Prostate gland (tissue), 2 donors: ENCODE results near the gene TIMP2. TPM values are rescaled to one million over a fixed set of nuclear protein-coding genes. Genes with fewer than 3 reads are reported as not detected.
"Not testable (repeated sequence)": the region's sequence is repeated elsewhere in the genome, so short reads cannot be mapped to it uniquely, and the experiment has no call there.

Experiments
- DNase-seq: peaks from one replicate; pipeline ENCODE4 v3.0.0-alpha.2; 2019; ENCODE audit warnings: low spot score
- H3K27ac ChIP-seq, 2 donors: fragments of 200-600 bp; sonication (generic); 2 replicates each; pipeline ENCODE4 v1.5.1; 2017 to 2019
- H3K27me3 ChIP-seq: fragments of 200-600 bp; sonication (generic); replicated peaks from 2 replicates; pipeline ENCODE4 v1.5.1; 2019; ENCODE audit not compliant: insufficient read depth
- H3K36me3 ChIP-seq, 2 donors: fragments of 200-600 bp; sonication (generic); 1 replicate in 1 of 2; 2 replicates in 1 of 2; pipeline versions ENCODE4 v1.5.1 to v1.8.1; 2017 to 2019
- H3K4me1 ChIP-seq: fragments of 200-600 bp; sonication (generic); replicated peaks from 2 replicates; pipeline ENCODE4 v1.5.1; 2019
- H3K4me3 ChIP-seq, 2 donors: fragments of 200-600 bp; sonication (generic); 2 replicates each; pipeline ENCODE4 v1.5.1; 2017 to 2019
- H3K9me3 ChIP-seq: fragments of 200-600 bp; sonication (generic); 2 replicates; pipeline ENCODE4 v1.5.1; 2017
- POLR2A ChIP-seq: fragments of 450-650 bp; IDR thresholded peaks from one replicate; pipeline ENCODE4 v1.6.1; 2016; ENCODE audit warnings: antibody characterized with exemption, mild to moderate bottlenecking
- POLR2AphosphoS5 ChIP-seq: sonication (generic); formaldehyde crosslinking; IDR thresholded peaks from one replicate; pipeline ENCODE4 v1.6.1; 2017; ENCODE audit warnings: antibody characterized with exemption
- WGBS: methylation state at CpG from one replicate; pipeline ENCODE4 v1.1.5; 2018; 5-methylcytosine and 5-hydroxymethylcytosine counted together
- intact Hi-C: fragments of 100-400 bp; cut with DNase I; formaldehyde crosslinking; loops from one replicate; pipeline ENCODE4 v1.14.2; 2022
- total RNA-seq, 2 donors: library from RNA; depleted of rRNA; stranded (reverse); fragments of >200 nt; gene quantifications; one replicate each; pipeline ENCODE4 v1.1.0, GENCODE V29; 2016
- TF ChIP-seq, protein P1 (sequence below), 4 experiments: fragments of 200-600 bp in 2 of 4; fragments of 450-650 bp in 2 of 4; sonication (generic) in 2 of 4; IDR thresholded peaks; 1 replicate in 3 of 4; 2 replicates in 1 of 4; pipeline ENCODE4 v1.5.1; 2016 to 2019; ENCODE audit warnings: antibody characterized with exemption in 4 of 4, mild to moderate bottlenecking in 2 of 4, moderate library complexity in 2 of 4

Gene TIMP2
- total RNA-seq, 2 donors from 2014 or later: 54.5 to 500 TPM

DNA sequence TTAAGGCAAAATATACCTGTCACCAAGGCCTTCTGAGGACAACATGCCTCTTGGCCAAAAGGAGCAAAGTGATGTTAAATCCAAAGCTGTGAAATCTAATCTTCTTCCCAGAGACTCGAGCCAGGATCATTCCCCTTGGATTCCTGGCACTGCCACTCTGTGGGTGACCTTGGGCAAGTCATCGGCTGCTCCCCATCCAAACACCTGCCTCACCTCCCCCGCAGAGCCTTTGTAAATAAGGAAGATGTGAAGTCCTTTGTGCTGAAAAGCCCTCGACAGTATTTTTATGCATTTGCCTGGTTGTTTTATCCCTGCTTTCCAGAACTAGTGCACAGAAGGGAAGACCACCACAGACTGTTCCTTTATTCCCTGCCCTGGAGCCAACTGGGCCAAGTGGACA is 16.8 kb downstream of the TIMP2 start:
- Histone ChIP-seq H3K27me3 (no peaks in the 10 kb centered on the region), H3K9me3 (no peaks in the 10 kb centered on the region), H3K36me3 (no peaks in the 10 kb centered on the region), H3K4me1 (no peaks in the 10 kb centered on the region), H3K27ac (no peak overlapping the region), H3K4me3 (no peak overlapping the region)
- no peak for TF ChIP-seq POLR2AphosphoS5
- TF ChIP-seq POLR2A: no peak
- TF ChIP-seq, protein P1, sequence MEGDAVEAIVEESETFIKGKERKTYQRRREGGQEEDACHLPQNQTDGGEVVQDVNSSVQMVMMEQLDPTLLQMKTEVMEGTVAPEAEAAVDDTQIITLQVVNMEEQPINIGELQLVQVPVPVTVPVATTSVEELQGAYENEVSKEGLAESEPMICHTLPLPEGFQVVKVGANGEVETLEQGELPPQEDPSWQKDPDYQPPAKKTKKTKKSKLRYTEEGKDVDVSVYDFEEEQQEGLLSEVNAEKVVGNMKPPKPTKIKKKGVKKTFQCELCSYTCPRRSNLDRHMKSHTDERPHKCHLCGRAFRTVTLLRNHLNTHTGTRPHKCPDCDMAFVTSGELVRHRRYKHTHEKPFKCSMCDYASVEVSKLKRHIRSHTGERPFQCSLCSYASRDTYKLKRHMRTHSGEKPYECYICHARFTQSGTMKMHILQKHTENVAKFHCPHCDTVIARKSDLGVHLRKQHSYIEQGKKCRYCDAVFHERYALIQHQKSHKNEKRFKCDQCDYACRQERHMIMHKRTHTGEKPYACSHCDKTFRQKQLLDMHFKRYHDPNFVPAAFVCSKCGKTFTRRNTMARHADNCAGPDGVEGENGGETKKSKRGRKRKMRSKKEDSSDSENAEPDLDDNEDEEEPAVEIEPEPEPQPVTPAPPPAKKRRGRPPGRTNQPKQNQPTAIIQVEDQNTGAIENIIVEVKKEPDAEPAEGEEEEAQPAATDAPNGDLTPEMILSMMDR (IDR thresholded peaks at IDR 0.05): no peak
- no peak for DNase-seq
- WGBS: 35% methylated on average over 4 of the region's 4 CpGs
- intact Hi-C loops: no loop called here

DNA sequence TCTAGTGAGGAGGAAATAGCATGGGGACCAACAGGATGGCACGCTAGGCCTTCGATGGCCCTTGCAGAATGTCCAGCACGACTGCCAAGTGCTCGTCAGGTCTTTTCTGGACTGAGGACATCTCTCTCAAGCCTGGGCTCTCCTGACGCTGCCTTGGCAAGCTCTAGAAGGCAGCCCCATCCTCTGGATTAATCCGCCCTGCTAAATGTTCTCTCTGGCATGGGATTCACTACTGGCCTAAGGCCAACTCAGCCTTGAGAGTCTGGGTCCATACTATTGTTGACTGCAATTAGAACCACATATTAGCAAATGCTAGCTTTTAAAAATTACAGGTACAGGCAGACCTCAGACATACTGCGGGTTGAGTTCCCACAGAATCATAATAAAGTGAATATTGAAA is 19.6 kb downstream of the TIMP2 start:
- no peak overlapping the region for H3K27ac ChIP-seq
- H3K4me1 ChIP-seq: no peaks in the 10 kb centered on the region
- whole genome bisulfite sequencing: 88% methylated on average over 7 of the region's 7 CpGs
- H3K36me3 ChIP-seq: no peaks in the 10 kb centered on the region
- intact Hi-C loops: no loop called here
- H3K9me3 ChIP-seq: no peaks in the 10 kb centered on the region
- DNase-seq: no peak
- TF ChIP-seq POLR2AphosphoS5 (no peak), POLR2A (no peak)
- TF ChIP-seq, protein P1 (IDR thresholded peaks at IDR 0.05): no peak
- H3K4me3 ChIP-seq: no peak overlapping the region
- no peaks in the 10 kb centered on the region for H3K27me3 ChIP-seq

DNA sequence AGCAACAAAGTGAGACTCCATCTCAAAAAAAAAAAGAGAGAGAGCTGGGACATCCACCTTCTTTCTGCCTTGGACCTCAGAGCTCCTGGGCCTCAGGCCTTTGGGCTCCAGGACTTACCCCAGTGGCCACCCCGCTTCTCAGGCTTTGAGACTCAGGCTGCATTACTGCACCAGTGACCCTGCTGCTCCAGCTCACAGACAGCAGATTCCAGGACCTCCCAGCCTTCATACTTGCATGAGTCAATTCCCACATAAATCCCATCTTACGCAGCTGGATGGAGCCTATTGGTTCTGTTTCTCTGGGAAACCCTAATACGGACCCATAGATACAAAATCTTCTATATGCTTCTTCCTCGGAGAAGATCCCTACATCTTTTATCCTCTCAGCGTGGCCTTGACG is 20.1 kb downstream of the TIMP2 start:
- intact Hi-C loops: no loop called here
- H3K27me3 ChIP-seq: no peaks in the 10 kb centered on the region
- TF ChIP-seq POLR2AphosphoS5: no peak
- no peak for TF ChIP-seq POLR2A
- TF ChIP-seq, protein P1 (IDR thresholded peaks at IDR 0.05): no peak
- H3K36me3 ChIP-seq: no peaks in the 10 kb centered on the region
- no peak overlapping the region for H3K4me3 ChIP-seq
- 87% methylated on average over 6 of the region's 6 CpGs for WGBS
- no peaks in the 10 kb centered on the region for H3K9me3 ChIP-seq
- no peak for DNase-seq
- no peak overlapping the region for H3K27ac ChIP-seq
- H3K4me1 ChIP-seq: no peaks in the 10 kb centered on the region

DNA sequence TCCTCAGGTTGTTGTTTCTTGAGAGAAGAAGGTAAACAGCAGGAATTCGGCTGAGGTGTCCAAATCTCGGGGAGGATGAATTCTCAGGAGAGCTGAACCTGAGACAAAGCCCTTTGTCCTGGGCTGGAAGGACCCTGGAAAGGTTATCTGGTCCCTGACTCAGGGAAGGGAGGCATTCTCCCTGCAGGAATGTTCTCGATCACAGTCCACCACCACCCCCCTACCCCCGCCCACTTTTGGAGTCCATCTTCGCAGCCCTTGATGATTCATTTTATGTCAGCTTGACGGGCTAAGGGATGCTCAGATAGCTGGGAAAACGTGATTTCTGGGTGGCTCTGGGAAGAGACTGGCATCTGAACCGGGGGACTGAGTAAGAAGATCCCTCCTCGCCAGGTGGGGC is 20.8 kb downstream of the TIMP2 start:
- Histone ChIP-seq H3K4me3 (no peak overlapping the region), H3K27ac (no peak overlapping the region), H3K27me3 (no peaks in the 10 kb centered on the region), H3K4me1 (no peaks in the 10 kb centered on the region), H3K9me3 (no peaks in the 10 kb centered on the region), H3K36me3 (no peaks in the 10 kb centered on the region)
- TF ChIP-seq POLR2A: no peak
- no peak for TF ChIP-seq POLR2AphosphoS5
- TF ChIP-seq, protein P1 (IDR thresholded peaks at IDR 0.05): no peak
- no peak for DNase-seq
- intact Hi-C loops: no loop called here
- 72% methylated on average over 9 of the region's 9 CpGs for WGBS

DNA sequence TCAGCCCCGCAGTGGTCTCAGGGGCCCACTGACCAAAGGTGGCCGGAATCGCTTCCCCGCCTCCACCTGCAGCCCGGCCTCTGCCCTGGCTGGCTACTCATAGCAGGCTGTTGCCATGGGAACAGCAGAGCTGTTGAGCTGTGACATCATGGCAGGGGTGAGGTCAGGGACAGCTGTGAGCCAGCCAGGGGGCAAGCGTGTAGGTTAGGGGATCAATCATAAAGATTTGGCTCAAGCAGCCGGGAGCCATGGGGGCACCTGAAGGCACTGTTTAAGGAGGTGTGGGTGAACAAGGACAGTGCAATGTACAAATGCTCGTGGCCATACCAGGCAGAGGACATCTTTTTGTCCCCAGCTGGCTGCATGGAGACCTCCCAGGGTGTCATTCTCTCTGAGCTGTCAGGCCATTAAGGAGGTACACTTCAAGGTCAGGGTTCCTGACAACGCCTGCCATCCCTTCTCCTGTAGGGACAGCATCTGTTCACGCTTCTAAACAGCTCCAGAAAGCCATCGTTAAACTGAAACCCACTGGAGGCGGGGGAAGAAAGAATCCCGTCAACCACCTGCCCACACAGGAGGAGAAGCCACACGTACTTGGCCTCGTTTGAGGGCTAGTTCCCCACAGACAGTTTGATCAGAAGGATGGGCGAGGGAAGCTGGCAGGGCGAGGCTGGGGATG is 21.9 kb downstream of the TIMP2 start, which contains the start of gene CEP295NL:
Gene CEP295NL (minus strand): TSS at position 101 of the 679 bp plus-strand sequence. CDS start 1,373 bp downstream, outside the sequence.
- Histone ChIP-seq H3K36me3 (no peaks in the 10 kb centered on the region), H3K27ac (no peak within 1 kb of the TSS), H3K4me3 (no peak within 1 kb of the TSS), H3K4me1 (no peaks in the 10 kb centered on the region), H3K9me3 (no peaks in the 10 kb centered on the region), H3K27me3 (no peaks in the 10 kb centered on the region)
- intact Hi-C loops: no loop called here
- no peak for TF ChIP-seq POLR2A
- no peak for TF ChIP-seq POLR2AphosphoS5
- TF ChIP-seq, protein P1 (IDR thresholded peaks at IDR 0.05): no peak
- 72% methylated on average over 17 of the region's 17 CpGs for WGBS
- no peak for DNase-seq

DNA sequence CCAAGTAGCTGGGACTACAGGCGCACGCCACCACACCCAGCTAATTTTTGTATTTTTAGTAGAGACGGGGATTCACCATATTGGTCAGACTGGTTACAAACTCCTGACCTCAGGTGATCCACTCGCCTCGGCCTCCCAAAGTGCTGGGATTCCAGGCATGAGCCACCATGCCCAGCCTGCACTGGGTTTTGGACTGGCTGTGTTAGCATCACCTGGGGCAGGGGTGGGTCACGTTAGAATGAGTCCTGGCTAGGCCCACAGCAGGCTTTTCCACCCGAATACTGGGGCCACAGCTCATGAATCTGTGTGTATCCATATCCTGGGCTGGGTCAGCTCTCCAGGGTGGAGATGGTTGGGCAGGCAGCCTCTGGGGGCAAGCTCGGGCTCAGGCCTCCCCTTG is 23.0 kb downstream of the TIMP2 start:
- H3K36me3 ChIP-seq, H3K4me3 ChIP-seq, H3K4me1 ChIP-seq, intact Hi-C loops, H3K27ac ChIP-seq, H3K9me3 ChIP-seq, H3K27me3 ChIP-seq, DNase-seq: not testable (repeated sequence)
- 91% methylated on average over 8 of the region's 8 CpGs for WGBS
